Glomerular visceral epithelial cell (primary cell): ENCODE data around the gene HTRA3.

ENCODE experiments used
- DNase-seq: peaks from one replicate; pipeline ENCODE4 v3.0.0-alpha.2; 2016; ENCODE audit errors: extremely low spot score

HTRA3 gene

DNA sequence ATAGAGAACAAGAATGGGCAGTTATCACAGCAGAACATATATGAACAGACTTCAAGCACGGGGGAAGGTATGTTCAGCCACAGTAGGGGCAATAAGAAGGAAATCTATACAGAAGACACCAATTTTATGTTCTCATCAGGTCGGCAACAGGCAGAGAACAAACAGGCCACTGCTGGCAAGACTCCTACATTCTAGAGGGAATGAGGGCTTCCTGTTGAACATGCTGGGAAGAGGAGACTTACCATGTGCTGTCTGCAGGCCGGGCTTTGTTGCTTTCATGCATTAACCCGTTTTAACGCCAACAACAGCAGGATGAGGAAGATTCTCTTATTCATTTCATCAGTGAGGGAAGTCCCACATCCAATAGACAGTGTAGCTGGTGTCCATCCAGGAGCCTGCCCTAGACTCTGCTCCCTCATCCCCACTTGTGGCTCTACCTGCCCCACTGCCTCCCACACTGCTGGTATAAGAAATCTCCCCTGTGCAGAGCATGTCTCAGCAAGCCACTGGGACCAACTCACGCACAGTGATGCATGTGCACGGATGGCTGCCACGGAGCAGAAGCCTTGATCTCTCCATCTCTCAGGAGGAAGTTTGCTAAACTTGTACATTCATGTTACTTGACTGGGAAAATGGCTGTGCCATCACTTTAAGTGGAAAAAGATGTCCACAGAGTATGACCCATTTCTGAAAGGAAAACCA is 86.5 kb downstream of the HTRA3 start:
- peak; percentile 51 for DNase-seq
